NCI-H526 (cell line): ENCODE data around the gene LAMC1.
"Not testable (repeated sequence)": the region's sequence is repeated elsewhere in the genome, so short reads cannot be mapped to it uniquely, and the experiment has no call there.

ENCODE experiments used
- DNase-seq, 2 experiments: peaks; one replicate each; lab custom pipeline; 2025; lab: John Stamatoyannopoulos, UW

LAMC1 gene

DNA sequence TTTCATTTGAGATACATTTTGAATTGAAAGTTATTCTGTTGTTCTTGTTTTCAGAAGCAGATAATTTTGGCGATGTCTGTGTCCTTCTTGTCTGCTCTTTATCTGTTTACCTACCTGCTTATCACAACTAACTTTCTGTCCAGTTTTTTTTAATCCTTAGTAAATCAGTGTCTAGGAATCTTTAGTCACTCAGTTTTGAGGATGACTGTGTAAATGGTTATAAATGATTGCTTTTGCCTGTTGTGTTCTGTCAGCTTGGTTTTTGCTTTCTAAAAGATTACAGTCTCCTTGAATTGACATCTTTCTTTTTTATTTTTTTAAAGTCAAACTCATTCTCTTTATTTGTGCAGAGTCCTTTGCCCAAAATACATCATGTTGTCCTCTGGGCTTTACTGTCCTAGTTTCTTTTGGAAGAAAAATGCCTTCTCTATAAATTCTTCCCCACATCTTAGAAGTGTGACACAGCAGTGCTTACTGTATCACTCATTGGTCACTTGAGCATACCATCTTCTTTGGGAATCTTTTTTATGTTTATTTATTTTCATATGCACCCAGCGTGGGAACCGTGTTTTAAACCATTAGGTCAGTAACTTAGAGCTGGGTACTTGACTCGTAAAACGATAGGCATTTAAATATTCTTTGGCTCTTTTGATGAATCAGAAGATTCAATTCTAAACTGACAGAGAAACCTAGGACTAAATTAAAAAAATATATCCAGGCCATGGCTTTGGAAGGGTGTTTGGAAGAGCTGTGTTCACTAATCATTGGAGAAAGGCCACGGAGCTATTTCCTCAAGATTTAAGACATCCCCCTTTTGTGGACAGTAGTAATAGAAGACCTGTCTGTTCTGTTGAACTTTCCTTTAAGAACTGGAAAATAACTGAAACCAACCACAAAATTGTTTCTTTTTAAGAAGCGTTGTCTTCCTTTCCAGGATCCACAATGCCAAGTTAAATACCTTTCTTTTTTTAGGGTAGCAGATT is 20.9 kb downstream of the LAMC1 start:
- no peak for DNase-seq

DNA sequence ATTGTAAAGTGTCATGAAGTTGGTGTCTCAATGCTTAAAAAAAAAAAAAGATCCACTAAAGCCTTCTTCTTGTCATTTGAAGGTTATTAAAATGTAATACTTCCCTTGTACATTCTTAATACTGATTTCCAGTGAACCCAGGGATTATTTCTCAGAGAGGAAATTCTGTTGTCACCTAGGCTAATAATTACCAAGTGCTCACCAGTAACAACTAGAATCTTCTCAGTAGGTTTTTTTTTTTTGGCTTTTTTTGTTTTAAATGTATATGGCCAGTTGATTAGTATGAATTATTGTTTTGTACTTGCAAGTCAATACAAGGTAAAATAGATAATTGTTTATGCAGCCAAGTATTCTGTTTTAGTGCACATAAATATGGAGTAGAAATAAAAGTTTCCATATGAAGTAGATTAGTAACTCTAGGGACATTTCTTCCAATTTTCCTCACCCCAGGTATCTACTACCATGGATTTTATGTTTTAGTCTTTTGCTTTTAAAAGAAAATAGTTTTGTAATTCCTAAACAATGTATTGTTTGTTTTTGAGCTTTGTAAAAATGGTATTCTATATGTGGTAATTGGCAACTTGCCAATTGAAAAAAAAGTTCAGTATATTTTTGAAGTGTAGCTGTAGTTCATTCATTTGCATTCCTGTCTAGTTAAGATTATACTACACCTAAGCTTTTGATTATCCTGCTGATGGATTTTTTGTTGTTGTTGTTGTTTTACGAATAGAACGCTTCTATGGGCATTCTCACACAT is 21.9 kb downstream of the LAMC1 start:
- no peak for DNase-seq

DNA sequence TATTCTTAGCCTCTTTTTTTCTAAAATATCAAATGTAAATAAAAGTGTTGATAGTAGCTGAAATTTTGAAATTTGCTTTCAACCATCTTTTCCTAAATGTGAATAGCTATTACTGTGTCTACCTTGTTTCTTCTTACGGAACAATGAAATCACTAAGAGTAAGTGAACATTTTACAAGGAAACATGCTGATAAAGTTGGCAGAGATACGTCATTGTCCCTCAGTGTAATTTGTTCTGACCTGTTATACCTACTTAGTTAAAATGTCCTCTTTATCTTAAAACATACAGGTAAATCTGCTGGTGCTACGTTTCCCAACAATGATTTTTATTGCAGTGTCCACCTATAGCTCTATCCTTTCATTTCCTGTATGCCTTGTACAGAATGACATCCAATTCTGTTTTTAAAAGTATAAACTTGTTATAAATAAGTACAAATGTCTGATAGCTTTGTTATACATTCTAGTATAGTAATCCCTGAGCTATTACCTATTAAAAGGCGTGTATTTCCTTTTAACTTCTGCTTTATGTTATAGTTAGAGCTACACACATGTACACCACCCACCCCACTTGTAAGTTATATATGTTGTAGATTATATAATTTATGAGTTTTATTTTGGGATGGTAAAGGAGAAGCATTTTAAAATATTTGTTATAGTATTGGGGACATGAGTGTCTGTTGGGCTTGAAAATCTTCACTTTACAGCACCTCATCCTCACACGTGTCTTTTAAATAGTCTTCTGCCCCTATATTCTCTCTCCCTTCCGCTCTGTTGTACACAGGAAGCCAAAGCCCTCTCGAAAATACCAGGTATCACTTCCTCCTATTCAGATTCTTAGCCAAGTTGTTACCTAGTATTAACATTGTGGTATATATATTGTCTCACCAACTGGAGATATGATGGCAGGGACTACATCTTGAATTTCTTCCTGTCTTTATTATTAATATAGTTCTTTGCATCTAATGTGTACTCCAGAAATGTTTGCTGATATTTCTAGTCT is 25.2 kb downstream of the LAMC1 start:
- DNase-seq, result no peak

GRCh38 chr1:183051546-183051945 is 28.3 kb downstream of the LAMC1 start:
- DNase-seq, result no peak

DNA sequence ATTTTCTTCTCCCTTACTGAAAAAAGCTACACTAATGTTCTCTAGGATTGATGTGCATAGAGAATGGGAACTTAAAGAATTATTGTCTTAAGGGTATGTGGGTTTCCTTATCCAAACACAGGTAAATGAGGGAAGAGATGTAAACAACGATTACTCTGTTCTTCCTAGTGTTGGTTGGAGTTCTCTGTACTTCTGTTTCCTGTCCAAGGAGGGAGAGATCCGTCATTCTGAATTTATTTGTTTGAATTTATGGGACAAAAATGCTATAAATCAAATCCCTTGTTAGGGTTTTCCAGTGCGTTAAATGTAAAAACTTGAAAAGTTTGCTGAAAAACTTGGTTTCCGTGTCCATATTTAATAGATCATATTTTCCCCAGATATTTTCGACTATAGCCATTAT is 29.6 kb downstream of the LAMC1 start:
- DNase-seq, result no peak

DNA sequence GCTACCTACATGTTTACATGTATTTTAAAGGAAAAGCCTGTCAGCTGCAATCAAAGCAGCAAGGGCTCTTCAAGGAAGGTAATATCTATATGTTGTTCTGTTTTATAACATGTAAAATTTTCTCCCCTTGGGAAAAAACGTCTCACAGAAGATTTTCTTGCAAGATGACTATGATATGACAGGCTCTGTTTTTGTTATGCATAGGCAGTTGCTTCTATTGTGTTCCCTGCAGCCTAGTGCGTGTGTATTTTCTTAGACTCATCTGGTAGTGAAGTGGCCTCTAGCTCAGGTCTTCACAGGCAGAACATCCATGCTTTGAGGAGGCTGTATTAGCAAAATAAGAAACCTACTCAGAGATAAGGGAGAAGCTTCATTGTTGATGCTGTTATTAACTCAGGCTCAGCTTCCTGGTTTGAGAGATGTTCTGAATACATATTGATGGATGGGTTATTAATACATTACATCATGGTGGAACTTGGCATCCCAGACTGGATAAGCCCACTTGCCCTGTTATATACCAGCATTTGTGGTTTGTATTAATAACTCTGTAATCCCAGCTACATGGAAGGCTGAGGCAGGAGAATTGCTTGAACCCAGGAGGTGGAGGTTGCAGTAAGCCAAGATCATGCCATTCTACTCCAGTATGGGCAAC is 35.8 kb downstream of the LAMC1 start:
- no peak for DNase-seq

GRCh38 chr1:183061194-183061593 is 38.0 kb downstream of the LAMC1 start:
- no peak for DNase-seq

DNA sequence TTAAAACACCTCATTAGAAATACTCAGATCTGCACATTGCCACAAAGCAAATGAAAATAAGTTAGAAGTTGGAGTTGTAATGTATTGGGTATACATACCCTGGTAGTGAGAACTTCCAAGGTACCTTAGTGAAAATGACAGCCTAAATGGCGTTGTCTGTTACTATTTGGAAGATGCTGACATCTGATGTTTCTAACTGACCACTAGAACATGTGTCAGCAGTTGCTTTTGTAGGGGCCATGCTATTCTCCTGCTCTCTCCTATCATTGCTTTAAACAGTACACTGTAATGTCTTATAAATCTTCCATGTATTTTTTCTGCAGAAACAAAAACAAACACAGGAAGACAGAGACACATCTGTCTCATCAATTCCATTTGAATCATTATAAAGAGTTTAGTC is 40.1 kb downstream of the LAMC1 start:
- DNase-seq, result no peak

- no peak for DNase-seq
These were observed 42.0 kb downstream of the LAMC1 start for GRCh38 chr1:183065168-183065706.

DNA sequence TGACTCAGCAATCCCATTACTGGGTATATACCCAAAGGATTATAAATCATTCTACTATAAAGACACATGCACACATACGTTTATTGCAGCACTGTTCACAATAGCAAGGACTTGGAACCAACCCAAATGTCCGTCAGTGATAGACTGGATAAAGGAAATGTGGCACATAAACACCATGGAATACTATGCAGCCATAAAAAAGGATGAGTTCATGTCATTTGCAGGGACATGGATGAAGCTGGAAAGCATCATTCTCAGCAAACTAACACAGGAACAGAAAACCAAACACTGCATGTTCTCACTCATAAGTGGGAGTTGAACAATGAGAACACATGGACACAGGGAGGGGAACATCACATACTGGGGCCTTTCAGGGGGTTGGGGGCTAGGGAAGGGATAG is 43.2 kb downstream of the LAMC1 start:
- not testable (repeated sequence) for DNase-seq

DNA sequence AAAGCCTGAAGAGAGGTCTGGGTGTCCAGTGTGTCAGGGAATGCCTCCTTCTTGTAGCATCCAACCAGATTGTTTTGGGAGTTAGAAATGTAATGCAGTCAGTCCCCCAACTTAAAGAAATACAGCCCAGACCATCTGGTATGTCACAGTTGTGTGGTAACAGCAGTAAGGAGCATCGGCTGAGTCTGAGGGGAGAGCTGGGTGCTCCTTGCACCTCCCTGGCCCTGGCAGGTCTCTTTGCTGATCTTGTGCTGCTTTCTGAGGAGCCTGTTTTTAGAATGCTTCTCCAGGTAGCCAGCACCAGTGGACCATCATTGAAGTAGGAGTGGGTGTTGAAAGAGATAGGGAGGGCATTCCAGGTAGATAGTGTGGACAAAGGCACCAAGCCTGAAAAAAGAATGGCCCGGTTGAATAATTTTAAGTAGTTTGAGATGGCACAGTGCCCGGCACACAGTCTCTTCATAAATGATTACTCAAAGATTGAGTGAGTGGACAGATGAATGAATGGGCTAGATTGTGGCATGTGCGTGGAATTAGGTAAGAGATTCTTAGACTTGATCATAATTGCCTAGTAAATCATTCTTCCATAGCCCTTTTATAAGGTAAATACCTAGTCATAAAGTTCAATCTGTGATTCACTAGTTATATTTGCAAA is 46.5 kb downstream of the LAMC1 start:
- no peak for DNase-seq

- no peak for DNase-seq
These were observed 47.2 kb downstream of the LAMC1 start for GRCh38 chr1:183070234-183070922.

GRCh38 chr1:183070923-183071618 is 47.9 kb downstream of the LAMC1 start:
- DNase-seq, result peak; percentile 97

DNA sequence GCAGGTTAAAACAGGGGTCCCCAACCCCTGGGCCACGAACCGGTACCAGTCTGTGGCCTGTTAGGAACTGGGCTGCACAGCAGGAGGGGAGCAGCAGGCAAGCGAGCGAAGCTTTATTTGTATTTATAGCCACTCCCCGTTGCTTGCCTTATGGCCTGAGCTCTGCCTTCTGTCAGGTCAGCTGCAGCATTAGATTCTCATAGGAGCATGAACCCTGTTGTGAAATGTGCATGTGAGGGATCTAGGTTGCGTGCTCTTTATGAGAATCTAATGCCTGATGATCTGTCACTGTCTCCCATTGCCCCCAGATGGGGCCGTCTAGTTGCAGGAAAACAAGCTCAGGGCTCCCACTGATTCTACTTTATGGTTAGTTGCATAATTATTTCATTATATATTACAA is 49.4 kb downstream of the LAMC1 start:
- not testable (repeated sequence) for DNase-seq

- no peak for DNase-seq
These were observed 50.1 kb downstream of the LAMC1 start for GRCh38 chr1:183073320-183073719.

DNA sequence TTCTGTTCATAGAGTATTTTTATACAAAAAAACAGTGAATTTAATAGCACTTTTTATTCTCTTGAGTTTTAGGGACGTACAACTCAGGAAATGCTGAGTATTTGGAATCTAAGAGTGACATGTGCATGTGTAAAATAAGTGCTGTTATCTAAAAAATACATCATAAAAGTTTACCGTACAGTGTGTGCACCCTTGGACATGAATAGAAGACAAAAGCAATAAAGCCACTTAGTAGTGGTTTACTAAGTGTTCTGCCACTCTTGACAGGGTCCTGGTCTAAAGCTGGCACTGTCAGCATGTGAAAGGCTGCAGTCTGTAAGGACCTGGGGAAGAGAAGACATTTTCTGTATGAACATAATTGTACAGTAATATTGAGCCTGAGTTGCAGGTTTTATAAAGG is 51.0 kb downstream of the LAMC1 start:
- DNase-seq, result no peak

GRCh38 chr1:183075861-183076260 is 52.6 kb downstream of the LAMC1 start:
- no peak for DNase-seq

GRCh38 chr1:183077097-183077496 is 53.9 kb downstream of the LAMC1 start:
- no peak for DNase-seq

GRCh38 chr1:183079712-183080388 is 56.6 kb downstream of the LAMC1 start:
- no peak for DNase-seq
